Thyroid gland (tissue), 4 donors: Measurements from ENCODE around the gene ACTL8. TPM values are rescaled to one million over a fixed set of nuclear protein-coding genes. Genes with fewer than 3 reads are reported as not detected.

Source experiments
- DNase-seq, 2 donors: peaks; one replicate each; pipeline ENCODE4 v3.0.0-alpha.2; 2019
- H3K27ac ChIP-seq, 3 donors: fragments of 200-600 bp; sonication (generic); 1 replicate in 2 of 3; 2 replicates in 1 of 3; pipeline ENCODE4 v1.5.1; 2016 to 2019; ENCODE audit warnings: mild to moderate bottlenecking in 1 of 3, moderate library complexity in 1 of 3
- H3K27me3 ChIP-seq: fragments of 200-600 bp; sonication (generic); one replicate; pipeline ENCODE4 v1.5.1; 2019
- H3K36me3 ChIP-seq, 2 donors: fragments of 200-600 bp; sonication (generic); one replicate each; pipeline ENCODE4 v1.5.1; 2016 to 2019
- H3K4me1 ChIP-seq, 2 donors: fragments of 200-600 bp; sonication (generic); one replicate each; pipeline ENCODE4 v1.5.1; 2017 to 2019
- H3K4me3 ChIP-seq, 3 donors: fragments of 200-600 bp; sonication (generic); replicated peaks in 1 of 3; 1 replicate in 2 of 3; 2 replicates in 1 of 3; pipeline ENCODE4 v1.5.1; 2016; ENCODE audit warnings: mild to moderate bottlenecking in 1 of 3
- H3K9me3 ChIP-seq: fragments of 200-600 bp; sonication (generic); one replicate; pipeline ENCODE4 v1.5.1; 2017
- CTCF ChIP-seq, 6 experiments: fragments of 200-600 bp in 3 of 6; fragments of 450-650 bp in 3 of 6; sonication (generic) in 3 of 6; IDR thresholded peaks; one replicate each; pipeline ENCODE4 v1.5.1; 2016 to 2019; ENCODE audit warnings: antibody characterized with exemption in 6 of 6, mild to moderate bottlenecking in 2 of 6, inconsistent platforms in 1 of 6, moderate library complexity in 1 of 6
- POLR2A ChIP-seq, 2 donors: fragments of 450-650 bp; IDR thresholded peaks; one replicate each; pipeline ENCODE4 v1.6.1; 2017; ENCODE audit warnings: antibody characterized with exemption in 2 of 2, mild to moderate bottlenecking in 2 of 2, moderate library complexity in 1 of 2
- WGBS, 2 donors: methylation state at CpG; one replicate each; pipeline ENCODE4 v1.1.5; 2017; 5-methylcytosine and 5-hydroxymethylcytosine counted together
- intact Hi-C: fragments of 100-400 bp; cut with DNase I; formaldehyde crosslinking; loops from one replicate; pipeline ENCODE4 v1.15.1; 2023
- total RNA-seq, 4 donors: library from RNA; depleted of rRNA; stranded (reverse); fragments of >200 nt; gene quantifications; one replicate each; pipeline ENCODE4 v1.2.3, GENCODE V29; 2016

ACTL8 gene
- total RNA-seq, 4 donors from 2014 or later: not detected

- H3K9me3 ChIP-seq: no peaks in the 10 kb centered on the region
- intact Hi-C loops: no loop called here
- no peak overlapping the region for H3K4me3 ChIP-seq
- WGBS, 2 donors: 57 to 58% methylated on average over 7 of the region's 7 CpGs
- no peak for DNase-seq
- H3K27ac ChIP-seq: no peak overlapping the region
- H3K36me3 ChIP-seq: no peaks in the 10 kb centered on the region
- no peaks in the 10 kb centered on the region for H3K27me3 ChIP-seq
- H3K4me1 ChIP-seq: no peaks in the 10 kb centered on the region
- TF ChIP-seq POLR2A (IDR thresholded peaks at IDR 0.05) (no peak), CTCF (IDR thresholded peaks at IDR 0.05) (no peak)
Measured at GRCh38 chr1:17759114-17759513, 4.0 kb downstream of the ACTL8 start.

GRCh38 chr1:17762313-17762712, 7.2 kb downstream of the ACTL8 start:
- H3K27ac ChIP-seq: no peak overlapping the region
- intact Hi-C loops: no loop called here
- no peak for TF ChIP-seq CTCF (IDR thresholded peaks at IDR 0.05)
- TF ChIP-seq POLR2A (IDR thresholded peaks at IDR 0.05): no peak
- no peak for DNase-seq
- H3K27me3 ChIP-seq: no peaks in the 10 kb centered on the region
- no peaks in the 10 kb centered on the region for H3K9me3 ChIP-seq
- 66% methylated on average over 5 to 10 of the region's 11 CpGs for WGBS, 2 donors
- no peaks in the 10 kb centered on the region for H3K36me3 ChIP-seq
- no peaks in the 10 kb centered on the region for H3K4me1 ChIP-seq
- no peak overlapping the region for H3K4me3 ChIP-seq

GRCh38 chr1:17763417-17763816, 8.3 kb downstream of the ACTL8 start:
- H3K27ac ChIP-seq: no peak overlapping the region
- H3K36me3 ChIP-seq: no peaks in the 10 kb centered on the region
- 66 to 68% methylated on average over 8 of the region's 8 CpGs for WGBS, 2 donors
- TF ChIP-seq CTCF (IDR thresholded peaks at IDR 0.05) (no peak), POLR2A (IDR thresholded peaks at IDR 0.05) (no peak)
- H3K4me1 ChIP-seq: no peaks in the 10 kb centered on the region
- no peaks in the 10 kb centered on the region for H3K9me3 ChIP-seq
- intact Hi-C loops: no loop called here
- DNase-seq: no peak
- H3K4me3 ChIP-seq: no peak overlapping the region
- no peaks in the 10 kb centered on the region for H3K27me3 ChIP-seq

GRCh38 chr1:17763995-17764394, 8.9 kb downstream of the ACTL8 start:
- Histone ChIP-seq H3K36me3 (no peaks in the 10 kb centered on the region), H3K27me3 (no peaks in the 10 kb centered on the region), H3K4me1 (no peaks in the 10 kb centered on the region), H3K9me3 (no peaks in the 10 kb centered on the region), H3K4me3 (no peak overlapping the region), H3K27ac (no peak overlapping the region)
- TF ChIP-seq CTCF (IDR thresholded peaks at IDR 0.05) (no peak), POLR2A (IDR thresholded peaks at IDR 0.05) (no peak)
- intact Hi-C loops: no loop called here
- WGBS, 2 donors: 70 to 83% methylated on average over 5 of the region's 5 CpGs
- no peak for DNase-seq

- Histone ChIP-seq H3K36me3 (no peaks in the 10 kb centered on the region), H3K4me3 (no peak overlapping the region), H3K9me3 (no peaks in the 10 kb centered on the region), H3K27ac (no peak overlapping the region), H3K4me1 (no peaks in the 10 kb centered on the region), H3K27me3 (no peaks in the 10 kb centered on the region)
- intact Hi-C loops: no loop called here
- 37 to 50% methylated on average over 8 to 10 of the region's 10 CpGs for WGBS, 2 donors
- no peak for DNase-seq
- TF ChIP-seq CTCF (IDR thresholded peaks at IDR 0.05) (no peak), POLR2A (IDR thresholded peaks at IDR 0.05) (no peak)
Measured at GRCh38 chr1:17764591-17764990, 9.5 kb downstream of the ACTL8 start.
